Chondrocyte (in vitro differentiated cells): ENCODE results near the gene SMIM12. TPM values are rescaled to one million over a fixed set of nuclear protein-coding genes. Genes with fewer than 3 reads are reported as not detected.

Experiments used
- DNase-seq: peaks from one replicate; pipeline ENCODE4 v3.0.0; 2021; ENCODE audit warnings: mixed read lengths, low spot score
- H3K27ac Mint-ChIP-seq: one replicate; pipeline ENCODE4 v1.8.0; 2021; ENCODE audit warnings: mild to moderate bottlenecking, moderate library complexity, mixed read lengths; ENCODE audit not compliant: unreplicated experiment
- H3K27me3 Mint-ChIP-seq: 2 replicates; pipeline ENCODE4 v1.8.0; 2021; ENCODE audit warnings: low read depth, mixed read lengths
- H3K36me3 Mint-ChIP-seq: 2 replicates; pipeline ENCODE4 v1.8.0; 2021; ENCODE audit warnings: low read depth, mixed read lengths
- H3K4me1 Mint-ChIP-seq: 2 replicates; pipeline ENCODE4 v1.8.0; 2021; ENCODE audit warnings: low read depth, mild to moderate bottlenecking, mixed read lengths
- H3K4me3 Mint-ChIP-seq: one replicate; pipeline ENCODE4 v1.8.0; 2021; ENCODE audit warnings: mild to moderate bottlenecking, moderate library complexity, mixed read lengths; ENCODE audit not compliant: unreplicated experiment
- H3K9me3 Mint-ChIP-seq: 2 replicates; pipeline ENCODE4 v1.8.0; 2021; ENCODE audit warnings: low read depth, mixed read lengths
- total RNA-seq: library from RNA; stranded (reverse); gene quantifications from 3 replicates; pipeline ENCODE4 v1.2.1, GENCODE V29; 2021
- TF ChIP-seq, protein P1 (sequence below): fragments of 200-600 bp; sonication (generic); IDR thresholded peaks from 2 replicates; pipeline ENCODE4 v1.5.0; 2021; ENCODE audit warnings: antibody characterized with exemption, mild to moderate bottlenecking, moderate library complexity

The SMIM12 gene
- total RNA-seq, 1 donor from 2014 or later: 40.6 TPM

DNA sequence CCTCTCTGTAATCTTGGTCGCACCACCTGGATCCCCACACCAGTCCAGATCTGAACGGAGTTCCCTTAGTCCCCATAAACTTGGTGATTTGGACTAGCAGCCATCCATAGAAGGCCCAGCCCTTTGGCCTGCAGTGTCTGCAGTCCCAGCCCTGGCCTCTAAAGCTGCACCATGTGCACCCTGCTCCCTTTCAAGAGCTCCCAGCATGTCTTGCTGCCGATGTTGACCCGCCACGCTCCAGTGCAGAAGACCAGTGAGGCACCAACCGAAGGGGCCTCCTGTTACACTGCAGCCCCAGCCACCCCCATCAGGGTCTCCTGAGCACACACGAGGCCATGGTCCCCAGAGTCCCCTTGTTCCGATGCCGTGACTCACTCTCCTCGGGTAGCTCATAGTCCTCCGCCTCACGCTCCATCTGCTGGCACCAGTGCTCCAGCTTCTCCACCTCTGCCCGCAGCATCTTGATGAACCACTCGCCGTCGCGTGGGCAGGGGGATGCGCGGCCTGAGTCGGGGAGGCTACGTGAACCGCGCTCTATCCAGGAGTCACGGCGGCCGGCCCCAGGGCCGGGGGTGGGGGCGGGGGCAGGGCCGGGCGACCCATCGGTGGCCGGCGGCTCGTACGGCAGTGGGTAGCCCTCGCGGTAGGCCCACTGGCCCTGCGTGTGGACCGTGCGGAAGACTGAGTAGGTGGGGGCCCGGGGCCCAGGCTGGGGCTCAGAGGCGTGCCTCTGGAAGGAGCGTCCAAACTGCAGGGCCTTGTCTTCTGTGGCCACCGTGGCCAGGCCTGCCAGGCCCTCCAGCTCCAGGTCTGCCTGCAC, 8.9 kb upstream of the SMIM12 start:
- Mint-ChIP-seq H3K4me3 (no peak overlapping the region), H3K27ac (no peak overlapping the region)

DNA sequence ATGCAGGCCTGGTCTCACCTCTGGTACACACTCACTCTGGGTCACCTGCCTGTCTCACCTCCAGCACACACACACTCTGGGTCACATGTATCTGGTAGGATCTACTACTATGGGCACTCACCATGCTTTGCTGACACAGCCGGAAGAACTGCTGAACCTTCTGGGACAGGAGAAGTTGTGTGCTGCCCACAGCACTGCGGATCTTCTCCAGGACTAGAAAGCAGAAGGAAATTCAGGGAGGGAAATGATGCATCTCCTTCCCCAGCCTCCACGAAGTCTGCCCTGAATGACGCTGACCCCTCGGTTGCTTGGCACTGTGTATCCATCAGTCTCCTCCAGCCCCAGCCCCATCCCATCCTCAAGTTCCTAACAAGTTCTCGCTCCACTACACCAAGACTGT, 7.9 kb upstream of the SMIM12 start:
- H3K4me3 Mint-ChIP-seq: no peak overlapping the region
- peaks cover 28% of the 10 kb centered on the region for H3K27me3 Mint-ChIP-seq
- DNase-seq: no peak
- no peaks in the 10 kb centered on the region for H3K36me3 Mint-ChIP-seq
- no peaks in the 10 kb centered on the region for H3K9me3 Mint-ChIP-seq
- H3K27ac Mint-ChIP-seq: no peak overlapping the region
- TF ChIP-seq, protein P1, sequence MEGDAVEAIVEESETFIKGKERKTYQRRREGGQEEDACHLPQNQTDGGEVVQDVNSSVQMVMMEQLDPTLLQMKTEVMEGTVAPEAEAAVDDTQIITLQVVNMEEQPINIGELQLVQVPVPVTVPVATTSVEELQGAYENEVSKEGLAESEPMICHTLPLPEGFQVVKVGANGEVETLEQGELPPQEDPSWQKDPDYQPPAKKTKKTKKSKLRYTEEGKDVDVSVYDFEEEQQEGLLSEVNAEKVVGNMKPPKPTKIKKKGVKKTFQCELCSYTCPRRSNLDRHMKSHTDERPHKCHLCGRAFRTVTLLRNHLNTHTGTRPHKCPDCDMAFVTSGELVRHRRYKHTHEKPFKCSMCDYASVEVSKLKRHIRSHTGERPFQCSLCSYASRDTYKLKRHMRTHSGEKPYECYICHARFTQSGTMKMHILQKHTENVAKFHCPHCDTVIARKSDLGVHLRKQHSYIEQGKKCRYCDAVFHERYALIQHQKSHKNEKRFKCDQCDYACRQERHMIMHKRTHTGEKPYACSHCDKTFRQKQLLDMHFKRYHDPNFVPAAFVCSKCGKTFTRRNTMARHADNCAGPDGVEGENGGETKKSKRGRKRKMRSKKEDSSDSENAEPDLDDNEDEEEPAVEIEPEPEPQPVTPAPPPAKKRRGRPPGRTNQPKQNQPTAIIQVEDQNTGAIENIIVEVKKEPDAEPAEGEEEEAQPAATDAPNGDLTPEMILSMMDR: no peak
- no peaks in the 10 kb centered on the region for H3K4me1 Mint-ChIP-seq

More for the DNA sequence above, 8.9 kb upstream of the SMIM12 start:
- TF ChIP-seq, protein P1: no peak
- Mint-ChIP-seq H3K4me1 (no peaks in the 10 kb centered on the region), H3K36me3 (no peaks in the 10 kb centered on the region), H3K27me3 (peaks cover 31% of the 10 kb centered on the region), H3K9me3 (no peaks in the 10 kb centered on the region)
- DNase-seq: no peak

- Mint-ChIP-seq H3K27ac (no peak overlapping the region), H3K36me3 (no peaks in the 10 kb centered on the region), H3K4me3 (no peak overlapping the region), H3K9me3 (no peaks in the 10 kb centered on the region), H3K4me1 (no peaks in the 10 kb centered on the region), H3K27me3 (peaks cover 22% of the 10 kb centered on the region)
- TF ChIP-seq, protein P1: no peak
- no peak for DNase-seq
Measured at GRCh38 chr1:34866762-34867109, 7.2 kb upstream of the SMIM12 start.

DNA sequence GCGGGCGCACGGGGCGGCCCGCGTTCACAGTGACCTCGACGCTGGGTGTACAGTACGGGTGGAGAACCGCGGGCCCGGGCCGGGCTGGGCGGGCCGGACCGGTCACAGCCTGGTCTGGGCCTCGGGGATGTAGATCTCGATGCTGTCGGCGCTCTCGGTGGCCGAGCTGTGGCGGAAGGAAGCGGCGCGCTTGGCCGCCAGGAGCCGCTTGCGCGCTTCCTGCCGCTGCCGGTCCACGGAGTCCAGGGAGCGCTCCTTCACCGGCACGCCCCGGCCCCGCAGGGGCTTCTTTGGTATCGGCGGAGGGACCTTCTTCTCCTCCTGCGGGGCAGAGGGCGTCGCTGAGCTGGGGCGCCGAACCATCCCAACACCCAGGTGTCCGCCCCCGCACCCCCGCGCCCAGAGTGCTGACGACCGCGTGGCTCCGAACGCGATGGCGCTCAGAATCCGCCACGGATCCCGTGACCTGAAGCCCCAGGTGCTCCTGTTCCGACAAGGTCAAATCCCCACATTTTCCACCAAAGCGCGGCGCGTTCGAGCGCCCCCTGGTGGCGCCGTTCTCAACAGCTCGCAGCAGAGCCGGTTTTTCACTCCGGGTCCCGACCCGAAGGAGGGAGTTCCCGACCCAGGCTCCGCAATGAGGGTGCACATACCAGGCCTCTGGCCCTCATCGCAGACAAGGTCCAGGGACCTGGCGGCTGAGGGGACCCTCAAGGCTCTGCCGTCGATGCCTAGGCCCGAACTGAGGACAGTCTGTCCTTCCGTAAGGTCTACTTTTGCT, 6.6 kb upstream of the SMIM12 start:
- H3K4me1 Mint-ChIP-seq: no peaks in the 10 kb centered on the region
- no peak for DNase-seq
- peaks cover 18% of the 10 kb centered on the region for H3K27me3 Mint-ChIP-seq
- peak overlapping the region; percentile 76 for H3K4me3 Mint-ChIP-seq
- H3K36me3 Mint-ChIP-seq: no peaks in the 10 kb centered on the region
- H3K9me3 Mint-ChIP-seq: no peaks in the 10 kb centered on the region
- H3K27ac Mint-ChIP-seq: peak overlapping the region; percentile 23
- TF ChIP-seq, protein P1: peak; percentile 99

GRCh38 chr1:34865573-34865972, 6.0 kb upstream of the SMIM12 start:
- no peaks in the 10 kb centered on the region for H3K9me3 Mint-ChIP-seq
- no peak for DNase-seq
- no peak overlapping the region for H3K27ac Mint-ChIP-seq
- H3K4me1 Mint-ChIP-seq: no peaks in the 10 kb centered on the region
- H3K36me3 Mint-ChIP-seq: no peaks in the 10 kb centered on the region
- H3K4me3 Mint-ChIP-seq: peak overlapping the region; percentile 45
- peaks cover 15% of the 10 kb centered on the region for H3K27me3 Mint-ChIP-seq
- TF ChIP-seq, protein P1: no peak
